HG03342 (cell line): Measurements from ENCODE around the gene WWP2.
"Not testable (repeated sequence)": the region's sequence is repeated elsewhere in the genome, so short reads cannot be mapped to it uniquely, and the experiment has no call there.

Experiments used
- ATAC-seq: cut with Tn5 transposase; IDR thresholded peaks from one replicate; pipeline ENCODE4 v1.9.1; 2021; ENCODE audit warnings: mild to moderate bottlenecking, moderate library complexity; ENCODE audit not compliant: unreplicated experiment

Gene WWP2

GRCh38 chr16:69853481-69853880 is 91.3 kb downstream of the WWP2 start:
- no peak for ATAC-seq

- ATAC-seq = not testable (repeated sequence)
These were observed 92.6 kb downstream of the WWP2 start for GRCh38 chr16:69854776-69855175.

GRCh38 chr16:69855592-69855991 is 93.5 kb downstream of the WWP2 start:
- no peak for ATAC-seq

DNA sequence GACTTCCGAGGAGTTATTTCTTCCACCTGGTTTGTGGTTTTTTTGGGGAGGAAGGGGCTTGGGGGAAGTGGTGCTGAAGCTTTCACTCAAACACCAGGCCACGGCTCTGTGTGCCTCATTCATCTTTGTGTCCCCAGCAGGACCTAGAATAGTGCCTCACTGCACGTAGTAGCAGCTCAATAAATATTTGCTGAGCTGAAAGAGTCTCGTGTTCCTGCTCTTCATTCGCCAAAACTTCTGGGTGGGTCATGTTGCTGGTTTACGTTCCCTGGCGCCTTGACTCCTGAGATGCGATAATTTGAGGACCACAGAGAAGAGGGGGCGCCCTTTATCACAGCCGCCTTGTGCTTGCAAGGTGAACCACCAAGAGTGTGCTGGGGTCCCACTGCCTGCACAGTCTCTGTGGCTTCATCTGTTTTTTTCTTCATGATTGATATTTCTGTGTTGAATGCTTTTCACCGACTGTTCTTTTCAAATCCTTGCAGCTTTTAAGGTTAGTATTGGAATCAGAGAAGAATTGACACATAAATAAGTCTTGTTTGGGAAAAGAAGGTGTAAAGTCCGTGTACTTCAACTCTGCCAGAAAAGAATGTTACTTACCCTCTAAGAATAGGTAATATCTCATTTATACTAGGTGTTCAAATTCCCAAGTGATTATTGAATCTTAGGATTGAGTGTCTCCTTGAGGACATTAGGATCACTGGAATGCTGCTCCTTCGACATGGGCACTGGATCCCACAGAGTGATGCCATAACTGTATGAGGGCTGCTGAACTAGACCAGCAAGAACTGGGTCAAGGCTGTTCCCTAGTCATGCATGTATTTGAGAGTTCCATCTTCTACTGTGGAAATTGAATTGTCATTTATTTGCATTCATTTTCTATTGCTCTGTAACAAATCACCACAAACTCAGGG is 96.3 kb downstream of the WWP2 start:
- no peak for ATAC-seq

DNA sequence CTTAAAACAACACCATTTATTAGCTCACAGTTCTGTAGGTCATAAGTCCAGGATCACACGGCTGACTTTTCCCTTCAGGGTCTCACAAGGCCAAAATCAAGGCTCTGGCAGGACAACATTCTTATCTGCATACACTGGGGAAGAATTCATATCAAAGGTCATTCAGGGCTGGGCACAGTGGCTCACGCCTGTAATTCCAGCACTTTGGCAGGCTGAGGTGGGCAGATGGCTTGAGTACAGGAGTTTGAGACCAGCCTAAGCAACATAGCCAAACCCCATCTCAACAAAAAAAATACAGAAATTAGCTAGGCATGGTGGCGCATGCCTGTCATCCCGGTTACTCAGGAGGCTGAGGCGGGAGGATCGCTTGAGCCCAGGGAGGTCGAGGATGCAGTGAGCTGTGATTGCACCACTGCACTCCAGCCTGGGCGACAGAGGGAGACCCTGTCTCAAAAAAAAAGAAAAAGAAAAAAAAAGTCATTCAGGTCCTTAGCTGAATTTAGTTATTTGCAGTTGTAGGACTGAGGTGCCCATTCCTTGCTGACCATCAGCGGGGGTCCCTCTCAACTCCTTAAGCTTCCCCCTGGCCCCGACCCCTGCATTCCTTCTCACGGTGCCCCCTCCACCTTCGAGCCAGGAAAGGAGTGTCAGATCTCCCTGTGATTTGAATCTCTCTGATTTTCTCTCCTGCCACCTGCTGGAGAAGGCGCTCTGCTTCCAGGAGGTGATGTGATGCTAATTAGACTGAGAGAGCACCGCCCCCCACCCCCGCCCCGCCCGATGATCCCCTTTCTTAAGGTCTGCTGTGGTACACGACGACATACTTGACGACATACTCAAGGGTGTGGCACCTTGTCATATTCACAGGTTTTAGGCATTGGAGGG is 97.2 kb downstream of the WWP2 start:
- no peak for ATAC-seq

GRCh38 chr16:69860233-69861231 is 98.4 kb downstream of the WWP2 start:
- no peak for ATAC-seq

DNA sequence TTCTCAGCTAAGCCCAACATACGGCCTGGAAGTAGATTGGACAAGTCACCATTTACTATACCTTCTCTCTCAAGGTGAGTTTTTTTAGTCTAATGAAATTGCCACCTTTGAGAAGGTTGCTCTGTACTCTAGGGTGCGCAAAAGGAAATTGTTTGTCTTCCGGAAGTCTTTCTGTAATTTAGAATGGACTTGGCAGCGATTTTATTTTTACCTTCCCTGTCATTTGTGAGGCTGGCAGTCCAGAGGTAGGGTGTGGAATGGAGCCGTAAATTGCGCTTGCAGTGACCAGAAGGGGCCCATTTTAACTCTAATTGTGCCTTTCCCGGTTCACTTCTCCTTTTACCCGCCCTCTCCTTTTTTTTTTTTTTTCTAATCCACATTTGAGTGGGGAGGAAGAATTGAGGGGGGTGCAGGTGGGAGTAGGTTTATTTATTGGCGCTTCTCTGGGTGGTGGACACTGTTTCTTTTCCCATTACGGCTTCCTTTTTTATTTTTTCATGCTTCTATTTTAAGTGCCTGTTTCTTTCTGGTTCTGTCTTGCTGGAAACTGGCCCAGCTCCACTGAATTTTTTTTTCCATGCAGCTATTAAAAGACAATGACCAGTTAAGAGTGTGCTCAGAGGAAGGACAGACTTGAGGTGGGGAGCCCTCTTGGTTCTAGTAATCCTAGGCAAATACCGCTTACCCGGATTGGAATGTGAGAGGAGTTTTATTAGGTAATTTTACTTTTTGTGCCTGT is 99.3 kb downstream of the WWP2 start:
- no peak for ATAC-seq

GRCh38 chr16:69863401-69864281 is 101.5 kb downstream of the WWP2 start:
- ATAC-seq = no peak

- no peak for ATAC-seq
These were observed 103.6 kb downstream of the WWP2 start for GRCh38 chr16:69865701-69866100.

GRCh38 chr16:69867784-69868560 is 105.8 kb downstream of the WWP2 start:
- no peak for ATAC-seq

DNA sequence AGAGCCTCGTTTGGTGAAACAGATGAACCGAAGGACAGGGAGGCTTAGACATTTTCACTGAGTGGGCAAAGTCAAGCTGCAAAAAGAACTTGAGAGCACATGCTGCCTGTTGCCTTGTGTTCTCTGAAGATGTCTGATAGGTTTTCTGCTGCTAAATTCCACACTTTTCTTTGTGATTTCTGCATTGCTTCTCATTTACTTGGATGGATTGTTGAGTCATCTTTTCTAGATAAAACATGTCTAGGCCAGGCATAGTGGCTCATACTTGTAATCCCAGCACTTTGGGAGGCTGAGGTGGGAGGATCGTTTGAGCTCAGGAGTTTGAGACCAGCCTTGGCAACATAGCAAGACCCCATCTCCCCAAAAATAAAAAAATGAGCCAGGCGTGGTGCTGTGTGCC is 108.6 kb downstream of the WWP2 start:
- ATAC-seq = no peak

DNA sequence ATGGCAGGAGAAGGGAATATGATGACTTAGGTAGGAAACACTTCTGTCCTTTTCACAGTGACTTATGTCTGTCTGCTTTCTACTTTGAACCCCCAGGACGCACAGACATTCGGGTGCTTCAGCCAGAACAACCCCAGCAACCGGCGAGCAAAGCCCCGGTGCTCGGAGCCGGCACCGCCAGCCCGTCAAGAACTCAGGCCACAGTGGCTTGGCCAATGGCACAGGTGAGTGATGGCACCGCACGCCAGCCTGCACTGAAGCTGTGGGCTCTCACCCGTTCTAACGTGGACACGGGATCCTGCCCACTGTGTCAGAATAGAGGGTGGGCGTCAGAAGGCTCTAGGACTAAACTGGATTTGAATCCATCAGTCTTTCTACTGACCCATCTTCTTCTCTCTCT is 109.6 kb downstream of the WWP2 start:
- no peak for ATAC-seq

DNA sequence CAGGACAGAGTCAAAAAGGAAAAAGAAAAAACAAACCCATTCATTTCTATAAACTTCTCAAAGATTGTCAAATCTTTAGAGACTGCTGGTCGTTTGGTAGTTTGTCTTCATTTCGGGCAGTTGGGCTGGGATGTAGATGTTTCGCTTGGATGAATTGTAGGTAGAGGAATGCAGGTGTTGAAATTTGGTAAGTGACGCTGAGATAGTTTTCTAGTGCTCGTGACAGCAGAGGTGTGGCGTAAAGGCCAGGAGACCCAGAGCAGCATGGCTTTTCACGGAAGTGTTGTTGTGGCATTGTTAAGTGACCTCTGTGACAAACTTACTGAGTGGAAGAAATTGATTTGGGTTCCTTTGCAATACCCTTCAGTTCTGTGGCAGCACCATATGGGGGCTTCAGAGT is 110.8 kb downstream of the WWP2 start:
- no peak for ATAC-seq

GRCh38 chr16:69873783-69874182 is 111.7 kb downstream of the WWP2 start:
- no peak for ATAC-seq

- ATAC-seq = no peak
These were observed 112.1 kb downstream of the WWP2 start for GRCh38 chr16:69874271-69874670.

DNA sequence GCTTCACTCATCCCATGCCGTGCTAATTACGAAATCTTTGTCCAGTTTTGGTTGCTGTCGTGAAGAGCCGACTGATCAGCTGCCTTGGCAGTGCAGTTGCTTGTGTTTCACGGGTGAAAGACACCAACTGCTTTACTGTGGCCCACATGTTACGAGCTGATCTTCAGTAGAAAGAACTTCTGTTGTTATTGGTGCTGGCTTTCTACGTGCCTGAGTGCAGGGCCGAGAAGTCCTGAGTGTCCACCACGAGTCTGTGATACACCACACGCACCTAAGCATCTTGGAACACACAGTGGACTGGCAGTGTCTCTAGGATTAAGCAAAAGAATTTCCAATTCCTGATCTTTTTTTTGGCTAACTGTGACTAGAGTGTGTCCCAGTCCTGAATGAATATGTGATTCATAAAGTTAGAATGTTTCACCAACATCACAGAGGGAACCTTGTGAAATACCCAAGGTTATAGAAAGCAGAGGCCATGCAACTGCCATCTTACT is 118.6 kb downstream of the WWP2 start:
- no peak for ATAC-seq

GRCh38 chr16:69881141-69881540 is 119.0 kb downstream of the WWP2 start:
- no peak for ATAC-seq

DNA sequence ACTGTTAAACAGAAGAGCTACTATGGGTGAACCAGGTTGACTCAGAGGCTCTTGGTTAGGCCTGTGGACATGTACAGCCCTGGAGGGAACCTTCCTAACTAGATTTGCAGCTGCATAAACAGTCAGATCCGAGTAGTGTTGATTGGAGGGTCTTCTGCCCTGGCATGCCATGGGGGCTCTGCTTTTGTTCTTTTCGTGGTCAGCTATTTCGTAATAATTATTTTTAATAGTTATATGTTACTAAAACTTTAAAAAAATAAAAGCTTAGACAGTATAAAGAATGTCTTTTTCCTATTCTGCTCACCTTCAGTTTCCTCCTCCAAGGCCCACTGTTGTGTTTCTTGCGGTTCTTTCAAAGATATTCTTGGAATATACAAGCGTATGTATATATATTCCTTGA is 121.6 kb downstream of the WWP2 start:
- no peak for ATAC-seq
